ENCODE data around the gene ZNF790.
A peak's percentile ranks its signal among the peaks of the same experiment; 100 is the strongest.
"Not testable (repeated sequence)": the region's sequence is repeated elsewhere in the genome, so short reads cannot be mapped to it uniquely, and the experiment has no call there.

The ZNF790 gene

DNA sequence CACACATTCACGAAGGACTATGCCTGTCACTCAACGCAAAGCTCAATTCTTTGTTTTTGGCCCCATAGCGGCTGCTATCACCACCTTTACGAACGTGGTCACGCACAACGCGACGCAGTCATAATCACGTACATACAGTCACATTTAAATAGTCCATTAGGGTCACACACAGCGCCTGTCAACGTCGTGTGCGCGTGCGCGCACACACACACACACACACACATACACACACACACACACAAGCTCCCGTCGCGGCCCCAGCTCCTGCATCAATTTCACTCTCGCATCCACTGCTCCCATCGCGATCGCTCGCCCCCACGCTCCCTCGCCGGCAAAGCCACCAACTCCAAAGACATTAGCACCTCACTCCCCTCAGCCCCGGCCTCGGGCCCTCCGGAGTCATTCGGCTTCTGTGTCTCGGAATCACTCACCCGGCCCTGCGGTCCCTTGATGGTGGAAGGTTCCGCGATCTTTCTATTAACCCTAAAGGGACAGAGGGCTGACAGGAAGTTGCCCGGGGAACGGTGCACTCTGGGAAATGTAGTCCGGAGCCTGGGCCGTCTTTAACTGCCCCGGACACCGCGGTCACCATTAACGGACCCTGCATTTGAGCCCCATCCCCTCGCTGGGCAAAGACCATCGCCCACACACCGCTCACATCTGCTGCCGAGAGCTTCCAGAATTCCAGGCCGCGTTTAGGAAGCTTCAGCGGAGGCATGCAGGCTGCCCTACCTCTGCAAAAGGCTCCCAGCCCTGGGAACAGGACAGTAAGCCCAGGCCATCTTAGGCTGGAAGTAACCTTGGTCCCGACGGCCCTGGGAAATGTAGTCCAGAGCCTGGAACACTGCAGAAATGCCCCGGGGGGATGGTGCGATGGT lies at the start of gene ZNF790:
Gene ZNF790, minus strand, starts transcription at position 482 of the 878 bp plus-strand sequence. CDS start 12,768 bp downstream, outside the sequence.
- peak; percentile 44 to 63 for DNase-seq (ENCODE audit: low read depth in 2 of 2, low spot score in 1 of 2)

DNA sequence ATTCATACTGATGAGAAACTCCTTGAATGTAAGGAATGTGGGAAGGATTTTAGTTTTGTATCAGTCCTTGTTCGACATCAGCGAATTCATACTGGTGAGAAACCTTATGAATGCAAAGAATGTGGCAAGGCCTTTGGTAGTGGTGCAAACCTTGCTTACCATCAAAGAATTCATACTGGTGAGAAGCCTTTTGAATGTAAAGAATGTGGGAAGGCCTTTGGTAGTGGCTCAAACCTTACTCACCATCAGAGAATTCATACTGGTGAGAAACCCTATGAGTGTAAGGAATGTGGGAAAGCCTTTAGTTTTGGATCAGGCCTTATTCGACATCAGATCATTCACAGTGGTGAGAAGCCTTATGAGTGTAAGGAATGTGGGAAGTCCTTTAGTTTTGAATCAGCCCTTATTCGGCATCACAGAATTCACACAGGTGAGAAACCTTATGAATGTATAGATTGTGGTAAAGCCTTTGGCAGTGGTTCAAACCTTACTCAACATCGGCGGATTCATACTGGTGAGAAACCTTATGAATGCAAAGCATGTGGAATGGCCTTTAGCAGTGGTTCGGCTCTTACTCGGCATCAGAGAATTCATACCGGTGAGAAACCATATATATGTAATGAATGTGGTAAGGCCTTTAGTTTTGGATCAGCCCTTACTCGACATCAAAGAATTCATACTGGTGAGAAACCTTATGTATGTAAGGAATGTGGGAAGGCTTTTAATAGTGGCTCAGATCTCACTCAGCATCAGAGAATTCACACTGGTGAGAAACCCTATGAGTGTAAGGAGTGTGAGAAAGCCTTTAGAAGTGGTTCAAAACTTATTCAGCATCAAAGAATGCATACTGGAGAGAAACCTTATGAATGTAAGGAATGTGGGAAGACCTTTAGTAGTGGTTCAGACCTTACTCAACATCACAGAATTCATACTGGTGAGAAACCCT lies 39.1 kb upstream of the ZNF790 start:
- DNase-seq (ENCODE audit: low read depth in 2 of 2, low spot score in 1 of 2): no peak

GRCh38 chr19:36851898-36852297 lies 13.7 kb upstream of the ZNF790 start:
- no peak for DNase-seq (ENCODE audit: low read depth in 2 of 2, low spot score in 1 of 2)

GRCh38 chr19:36850559-36851442 lies 12.6 kb upstream of the ZNF790 start, which contains the start of gene ZNF345:
Gene ZNF345 (plus strand): TSS chr19:36850876. CDS start chr19:36876831, 25,955 bp downstream.
- peak; percentile 61 to 69 for DNase-seq (ENCODE audit: low read depth in 2 of 2, low spot score in 1 of 2)

DNA sequence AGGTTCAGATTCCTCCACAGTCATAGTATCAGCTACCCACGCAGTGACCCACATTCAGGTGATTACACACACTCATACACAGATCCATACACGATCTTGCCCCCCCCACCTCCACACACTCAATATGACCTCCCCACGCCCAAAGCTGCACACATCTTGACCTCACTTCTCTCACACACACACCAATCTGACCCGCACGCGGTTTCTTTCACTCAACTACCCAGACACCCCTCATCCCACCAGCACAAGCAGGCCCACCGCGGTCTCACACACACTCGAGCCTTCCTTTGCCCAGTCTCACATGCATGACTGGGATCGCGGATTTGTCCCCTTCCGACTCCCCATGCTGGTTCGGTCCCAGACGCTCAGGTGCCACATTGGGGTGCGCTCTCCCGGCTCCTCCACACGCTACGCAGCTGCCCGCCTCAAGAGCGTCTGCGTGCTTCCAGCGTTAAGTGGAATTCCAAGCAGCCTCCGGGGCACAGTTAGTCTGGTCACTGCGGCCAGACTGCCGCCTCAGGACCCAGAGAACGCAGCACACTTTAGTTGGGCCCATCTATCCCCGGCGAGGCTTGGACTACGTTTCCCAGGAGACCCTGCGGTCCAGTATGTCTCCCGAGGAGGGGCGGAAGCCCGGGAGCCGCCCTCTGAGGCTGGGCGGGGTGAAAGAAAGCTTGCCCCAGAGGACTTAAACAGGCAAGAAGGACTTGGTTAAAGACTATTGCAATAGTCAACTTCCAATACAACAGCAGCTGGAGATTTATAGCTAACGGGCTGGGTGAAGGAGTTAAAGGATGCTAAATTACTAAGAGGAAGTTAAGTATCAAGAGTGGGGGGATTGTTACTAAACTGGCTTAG lies 11.7 kb upstream of the ZNF790 start:
- DNase-seq (ENCODE audit: low read depth in 2 of 2, low spot score in 1 of 2): peak; percentile 66 to 73

GRCh38 chr19:36847968-36848367 lies 9.8 kb upstream of the ZNF790 start:
- DNase-seq (ENCODE audit: low read depth in 2 of 2, low spot score in 1 of 2): no peak

DNA sequence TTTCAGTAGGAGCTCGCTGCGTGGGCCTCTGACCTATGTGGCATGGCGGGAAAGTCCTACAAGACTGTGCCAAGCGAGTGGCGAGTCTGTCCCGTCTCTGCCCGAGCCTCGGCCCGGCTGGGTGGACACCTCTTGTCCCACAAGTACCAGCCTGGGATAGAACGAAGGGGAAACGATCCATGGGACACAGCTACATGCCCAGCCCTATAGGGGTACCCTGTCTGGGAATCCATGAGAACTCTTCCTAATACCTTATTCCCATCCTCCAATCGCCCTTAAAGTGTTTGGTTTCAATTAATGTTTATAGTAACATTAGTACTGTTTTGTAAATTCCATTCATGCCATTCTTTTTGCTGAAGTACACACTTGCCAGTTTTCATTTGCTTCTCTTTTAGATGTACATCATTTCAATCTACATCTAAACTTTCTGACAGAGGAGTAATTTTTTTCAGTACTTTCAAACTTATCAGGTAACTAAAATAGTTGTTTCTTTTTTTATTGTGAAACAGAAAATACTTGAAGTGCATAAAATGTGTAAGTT lies 667 bp upstream of the ZNF790 start:
- no peak for DNase-seq (ENCODE audit: low read depth in 2 of 2, low spot score in 1 of 2)

DNA sequence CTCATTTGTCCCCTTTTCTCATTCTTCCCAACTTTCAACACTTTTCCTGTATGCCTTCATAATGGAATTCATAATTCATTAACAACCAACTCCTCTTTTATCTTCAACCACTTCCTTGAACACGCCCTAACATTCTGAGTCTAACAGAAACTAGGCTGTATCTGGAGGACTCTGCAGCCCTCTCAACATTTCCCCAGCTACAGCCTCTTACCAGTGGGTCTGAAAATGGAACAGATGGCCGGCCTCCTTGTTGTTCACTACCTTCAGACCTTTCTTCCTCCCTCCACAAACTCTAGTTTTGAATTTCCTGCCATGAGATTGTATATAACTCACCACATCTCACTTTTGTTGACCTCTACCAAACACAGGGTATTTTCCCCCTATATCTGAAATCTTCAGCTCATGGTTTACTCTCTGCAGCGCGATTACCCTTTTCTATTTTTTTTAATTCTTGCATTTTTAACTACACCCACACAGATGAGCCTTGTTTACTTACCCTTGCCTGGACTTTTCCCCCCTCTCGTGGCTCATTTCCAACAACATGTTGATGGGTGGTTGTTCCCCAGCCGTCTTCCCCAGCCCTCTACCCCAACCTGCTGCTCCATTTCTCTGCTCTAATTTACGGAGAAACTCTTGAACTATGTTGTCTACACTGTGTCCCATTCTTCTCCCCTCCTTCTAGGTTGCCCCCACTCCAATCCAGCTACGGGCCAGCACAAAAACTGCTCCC lies 846 bp downstream of the ZNF790 start:
- DNase-seq (ENCODE audit: low read depth in 2 of 2, low spot score in 1 of 2): no peak

DNA sequence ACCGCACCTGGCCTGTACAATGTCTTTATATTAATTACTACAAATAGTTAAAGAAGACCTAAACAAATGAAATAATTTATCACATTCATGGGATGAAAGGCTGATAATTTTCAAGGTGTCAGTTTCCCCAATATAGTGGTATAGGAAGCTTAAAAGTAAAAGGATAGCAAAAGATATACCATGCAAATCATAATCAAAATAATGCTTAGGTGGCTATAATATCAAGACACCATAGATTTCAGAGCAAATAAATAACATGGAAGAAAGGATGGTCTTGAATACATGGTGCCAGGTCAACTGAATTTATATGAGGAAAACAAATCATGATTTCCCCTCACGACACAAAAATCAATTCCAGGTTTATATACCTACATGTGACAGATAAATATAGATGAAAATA lies 4.8 kb downstream of the ZNF790 start:
- DNase-seq (ENCODE audit: low read depth in 2 of 2, low spot score in 1 of 2): no peak

DNA sequence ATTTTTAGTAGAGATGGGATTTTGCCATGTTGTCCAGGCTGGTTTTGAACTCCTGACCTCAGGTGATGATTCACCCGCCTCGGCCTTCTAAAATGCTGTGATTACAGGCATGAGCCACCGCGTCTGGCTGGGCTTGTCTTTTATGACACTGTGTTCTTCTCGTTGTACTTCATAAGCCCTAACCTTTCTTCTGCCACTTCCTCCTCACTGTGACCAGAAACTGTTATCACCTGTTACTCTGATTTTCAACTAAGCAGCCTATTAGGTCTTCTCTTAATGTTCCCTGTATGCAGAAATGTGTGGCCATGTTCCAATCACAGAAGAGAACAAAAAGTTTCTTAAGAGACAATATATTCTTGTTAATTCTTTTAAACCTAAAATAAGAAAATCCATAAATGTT lies 16.4 kb downstream of the ZNF790 start:
- no peak for DNase-seq (ENCODE audit: low read depth in 2 of 2, low spot score in 1 of 2)

DNA sequence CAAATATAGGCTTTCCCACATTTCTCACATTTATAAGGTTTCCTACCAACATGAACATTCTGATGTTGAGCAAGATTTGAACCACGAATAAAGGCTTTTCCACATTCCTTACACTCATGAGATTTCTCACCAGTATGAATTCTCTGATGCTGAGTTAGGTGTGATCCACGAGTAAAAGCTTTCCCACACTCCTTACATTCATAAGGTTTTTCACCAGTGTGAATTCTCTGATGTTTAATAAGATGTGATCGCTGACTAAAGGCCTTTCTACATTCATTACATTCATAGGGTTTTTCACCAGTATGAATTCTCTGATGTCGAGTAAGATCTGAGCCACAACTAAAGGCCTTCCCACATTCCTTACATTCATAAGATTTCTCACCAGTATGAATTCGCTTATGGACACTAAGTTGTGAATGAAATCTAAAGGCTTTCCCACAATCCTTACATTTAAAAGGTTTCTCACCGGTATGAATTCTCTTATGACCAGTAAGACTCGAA lies 19.0 kb downstream of the ZNF790 start:
- DNase-seq (ENCODE audit: low read depth in 2 of 2, low spot score in 1 of 2): no peak

GRCh38 chr19:36807029-36807428 lies 31.2 kb downstream of the ZNF790 start:
- DNase-seq (ENCODE audit: low read depth in 2 of 2, low spot score in 1 of 2): no peak

DNA sequence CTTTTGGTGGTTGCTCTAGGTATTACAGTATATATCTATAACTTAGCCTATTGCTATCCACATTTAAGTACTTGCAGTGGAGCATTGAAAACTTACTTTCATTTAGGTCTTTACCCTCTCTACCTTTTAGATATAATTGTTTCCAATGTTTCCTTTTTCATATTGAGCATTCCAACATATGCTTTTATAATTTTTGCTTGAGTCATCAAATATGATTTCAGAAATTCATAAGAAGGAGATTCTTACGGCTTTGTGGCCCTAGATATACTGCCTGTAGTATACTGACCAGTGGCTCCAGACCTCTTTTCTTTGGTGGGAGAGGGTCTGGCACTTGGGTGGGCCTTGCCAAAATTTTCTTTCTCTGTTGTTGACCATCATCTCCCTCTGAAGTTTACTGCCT lies 32.8 kb downstream of the ZNF790 start:
- DNase-seq (ENCODE audit: low read depth in 2 of 2, low spot score in 1 of 2): no peak

DNA sequence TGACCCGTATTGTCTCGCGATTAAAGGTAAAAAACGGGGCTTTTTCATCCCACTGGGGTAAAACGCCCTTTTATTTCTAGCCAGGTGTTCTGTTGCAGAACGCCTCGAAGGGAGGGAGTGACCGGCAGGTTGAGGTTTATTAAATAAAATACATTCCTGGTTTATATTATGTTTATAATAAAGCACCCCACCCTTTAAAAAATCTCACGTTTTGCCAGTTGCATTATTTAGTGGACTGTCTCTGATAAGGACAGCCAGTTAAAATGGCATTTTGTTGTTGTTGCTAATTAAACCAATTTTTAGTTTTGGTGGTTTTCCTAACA lies 40.4 kb downstream of the ZNF790 start:
- DNase-seq (ENCODE audit: low read depth in 2 of 2, low spot score in 1 of 2): no peak

DNA sequence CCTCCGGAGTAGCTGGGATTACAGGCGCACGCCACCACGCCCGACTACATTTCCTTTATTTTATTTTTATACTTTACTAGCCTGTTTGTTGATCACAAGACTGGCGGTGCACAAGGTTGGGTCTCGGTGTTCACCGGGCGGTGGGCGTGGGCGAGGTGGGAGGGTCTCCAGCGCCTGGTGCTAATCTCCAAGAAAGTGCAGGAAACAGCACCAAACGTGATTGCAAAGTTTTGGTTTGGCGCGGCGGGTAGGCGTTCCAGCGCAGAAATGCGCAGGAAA lies 41.5 kb downstream of the ZNF790 start:
- DNase-seq (ENCODE audit: low read depth in 2 of 2, low spot score in 1 of 2): no peak

DNA sequence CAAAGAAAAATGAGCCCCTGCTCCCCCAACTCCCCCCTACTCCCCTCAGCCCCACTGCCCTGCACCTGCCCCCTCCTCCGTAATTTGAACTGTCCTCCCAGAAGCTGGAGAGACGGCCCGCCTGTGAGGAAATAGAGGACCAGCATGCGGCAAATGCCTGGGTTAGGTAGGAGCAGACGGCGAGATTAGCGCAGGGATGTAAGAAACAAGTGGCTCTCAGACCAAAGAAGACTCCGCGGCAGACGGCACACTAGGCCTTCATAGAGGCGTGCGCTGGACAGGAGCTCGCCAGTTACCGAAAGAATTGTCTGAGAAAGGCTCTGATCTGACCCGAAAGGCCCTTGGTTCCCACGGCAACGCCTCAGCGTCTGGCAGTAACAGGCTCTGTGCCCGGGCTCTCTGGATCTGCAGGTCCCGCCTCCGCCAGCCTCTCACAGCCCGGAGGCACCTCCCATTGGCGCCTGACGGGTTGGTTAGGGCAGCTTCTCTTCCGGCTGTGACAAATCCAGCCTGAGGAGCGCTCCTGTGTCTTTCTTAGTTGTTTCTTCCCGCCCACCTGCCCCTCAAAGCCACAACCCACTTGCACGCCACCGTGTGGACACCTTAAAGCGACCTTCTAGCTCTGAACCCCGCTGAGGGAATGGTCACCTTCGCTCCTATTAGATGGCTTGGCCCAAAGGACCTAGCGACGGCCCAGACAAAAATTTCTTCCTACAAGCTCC lies 46.6 kb downstream of the ZNF790 start:
- DNase-seq (ENCODE audit: low read depth in 2 of 2, low spot score in 1 of 2): not testable (repeated sequence)

GRCh38 chr19:36775768-36776167 lies 62.4 kb downstream of the ZNF790 start:
- no peak for DNase-seq (ENCODE audit: low read depth in 2 of 2, low spot score in 1 of 2)

DNA sequence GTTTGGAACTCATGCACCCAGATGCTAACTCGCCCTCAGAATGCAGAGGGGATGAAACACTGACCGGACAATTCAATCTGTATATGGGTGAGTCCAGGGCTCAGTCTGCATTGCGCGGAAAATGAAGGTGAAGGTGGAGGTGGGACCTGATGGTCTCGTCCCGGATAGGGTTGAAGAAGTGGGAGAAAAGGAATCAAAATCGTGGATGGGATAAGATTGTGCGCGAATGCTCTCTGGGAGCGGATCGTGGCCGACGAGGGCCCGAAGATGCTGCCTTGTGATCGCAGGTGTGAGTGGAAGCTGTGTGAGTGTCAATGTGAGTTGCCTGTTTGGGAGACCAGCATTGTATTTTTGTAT lies 65.0 kb downstream of the ZNF790 start:
- no peak for DNase-seq (ENCODE audit: low read depth in 2 of 2, low spot score in 1 of 2)

Data from stimulated activated CD8-positive, alpha-beta memory T cell treated with anti-CD3 and anti-CD28 coated beads, Interleukin-4, amount 100 ng/mL, for 1 hour (primary cell).